Eye (tissue), 1 donor: ENCODE data around the gene CCDC80.

Experiments used
- DNase-seq: peaks from one replicate; pipeline ENCODE4 v3.0.0-alpha.2; 2015

CCDC80 gene

GRCh38 chr3:112654979-112655378, 14.0 kb upstream of the CCDC80 start:
- no peak for DNase-seq

GRCh38 chr3:112654492-112654891, 13.5 kb upstream of the CCDC80 start:
- DNase-seq, result no peak

GRCh38 chr3:112653881-112654300, 12.9 kb upstream of the CCDC80 start:
- DNase-seq, result no peak

- DNase-seq, result no peak
Measured at GRCh38 chr3:112653209-112653871, 12.4 kb upstream of the CCDC80 start.

DNA sequence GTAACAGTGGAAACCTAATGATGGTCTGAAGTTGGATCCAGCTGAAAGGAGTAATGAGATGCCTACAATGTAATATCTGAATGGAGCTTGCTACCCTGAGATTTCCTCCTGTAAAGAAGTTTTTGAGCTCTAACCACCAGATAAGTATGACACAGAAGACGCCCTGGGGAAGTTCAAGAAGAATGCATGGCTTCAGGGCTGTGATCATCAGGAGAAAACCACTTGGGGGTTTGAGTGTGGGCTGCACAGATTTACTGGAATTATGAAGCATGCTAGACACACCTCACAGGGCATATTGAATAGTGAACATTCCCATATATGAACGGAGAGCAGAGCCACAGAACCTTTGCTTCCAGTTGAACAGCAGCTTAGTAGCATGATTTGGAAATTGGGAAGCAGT, 10.6 kb upstream of the CCDC80 start:
- no peak for DNase-seq

GRCh38 chr3:112651071-112651470, 10.1 kb upstream of the CCDC80 start:
- DNase-seq, result no peak

DNA sequence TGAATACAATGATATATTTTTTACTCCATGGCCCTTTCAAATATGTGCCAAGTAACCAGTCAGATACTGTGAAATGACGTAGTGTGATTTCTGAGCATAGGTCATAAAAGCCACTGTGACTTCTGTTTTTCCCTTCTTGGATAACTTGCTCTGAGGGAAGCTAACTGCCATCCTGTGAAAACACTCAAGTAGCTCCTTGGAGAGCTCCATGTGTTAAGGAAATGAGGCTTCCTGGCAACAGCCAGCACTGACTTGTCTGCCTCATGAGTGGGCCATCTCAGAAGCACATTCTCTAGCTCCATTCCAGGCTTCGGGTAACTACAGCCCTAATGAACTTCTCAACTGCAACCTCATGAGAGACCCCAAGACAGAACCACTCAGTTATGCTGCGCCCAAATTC, 9.5 kb upstream of the CCDC80 start:
- DNase-seq, result no peak

DNA sequence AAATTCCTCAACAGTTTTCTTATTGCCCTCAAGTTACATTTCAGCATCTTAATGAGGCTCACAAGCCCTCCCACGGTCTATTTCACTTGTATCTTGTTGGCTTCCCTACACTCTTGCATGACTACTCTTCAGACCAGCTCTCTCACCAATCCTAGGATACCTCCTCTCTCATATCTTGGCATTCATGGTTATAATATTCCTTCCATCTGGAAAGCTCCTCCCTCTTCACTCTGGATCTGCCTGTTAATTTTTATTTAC, 8.5 kb upstream of the CCDC80 start:
- no peak for DNase-seq

DNA sequence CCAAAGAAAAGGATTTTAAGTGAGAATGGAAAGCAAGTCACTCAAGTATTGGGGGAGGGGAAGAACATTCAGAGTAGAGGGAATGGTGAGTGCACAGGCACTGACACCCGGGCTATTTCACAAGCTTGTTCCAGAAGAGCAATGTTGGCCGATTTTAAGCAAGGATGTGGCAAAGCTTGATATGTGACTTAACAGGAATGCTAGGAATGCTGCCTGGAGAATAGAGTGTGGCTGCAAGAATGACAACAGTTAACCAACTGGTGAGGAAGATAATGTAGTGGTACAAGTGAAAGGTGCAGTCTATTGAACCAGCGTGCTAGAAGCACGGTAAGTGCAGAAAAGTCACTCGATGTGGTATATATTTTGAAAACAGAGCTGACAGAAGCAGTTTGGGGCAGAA, 6.2 kb upstream of the CCDC80 start:
- peak; percentile 33 for DNase-seq

DNA sequence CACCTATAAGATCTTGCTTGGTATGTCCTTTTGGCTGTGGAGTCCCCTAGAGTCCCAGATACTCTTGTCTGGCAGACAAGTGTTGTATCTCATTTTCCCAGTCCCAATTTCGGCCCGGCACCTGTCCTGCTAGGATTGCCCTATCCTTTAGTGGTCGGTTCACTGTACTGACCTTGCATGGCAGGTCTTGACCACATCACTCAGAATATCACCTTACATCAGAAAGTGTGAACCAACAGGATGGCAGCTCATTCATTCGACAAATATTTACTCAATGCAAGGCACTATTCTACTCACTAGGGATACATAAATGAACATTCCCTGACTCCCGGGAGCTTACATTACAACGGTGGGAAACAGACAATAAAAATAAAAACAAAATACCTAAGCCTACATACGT, 5.7 kb upstream of the CCDC80 start:
- DNase-seq, result no peak

DNA sequence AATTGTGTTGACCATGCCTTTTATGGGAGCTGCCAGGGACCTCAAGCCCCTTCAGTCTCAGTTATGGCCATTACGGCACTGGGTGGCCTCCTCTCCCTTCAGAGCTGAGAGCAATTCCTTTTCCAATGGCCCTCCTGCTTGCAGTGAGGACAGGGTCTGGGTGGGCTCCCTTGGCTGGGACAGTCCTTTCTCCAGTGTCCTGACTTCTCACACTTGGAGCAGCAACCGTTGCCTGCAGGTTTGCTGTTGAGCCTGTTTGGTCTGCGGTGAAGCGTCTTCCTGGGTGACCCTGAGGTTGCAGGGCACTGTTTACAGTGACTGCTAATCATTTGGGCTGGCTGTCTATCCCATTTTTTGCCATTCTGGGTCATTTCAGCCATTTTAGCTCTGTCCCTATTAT, 3.5 kb upstream of the CCDC80 start:
- no peak for DNase-seq

GRCh38 chr3:112643621-112644240, 2.8 kb upstream of the CCDC80 start:
- DNase-seq, result peak; percentile 31

GRCh38 chr3:112642912-112643506, 2.1 kb upstream of the CCDC80 start:
- DNase-seq, result peak; percentile 96

GRCh38 chr3:112640276-112640929, 540 bp downstream of the CCDC80 start:
- peak; percentile 77 for DNase-seq

GRCh38 chr3:112639455-112640225, 1.3 kb downstream of the CCDC80 start:
- no peak for DNase-seq

GRCh38 chr3:112638327-112639020, 2.5 kb downstream of the CCDC80 start:
- no peak for DNase-seq

- no peak for DNase-seq
Measured at GRCh38 chr3:112637700-112638099, 3.2 kb downstream of the CCDC80 start.

DNA sequence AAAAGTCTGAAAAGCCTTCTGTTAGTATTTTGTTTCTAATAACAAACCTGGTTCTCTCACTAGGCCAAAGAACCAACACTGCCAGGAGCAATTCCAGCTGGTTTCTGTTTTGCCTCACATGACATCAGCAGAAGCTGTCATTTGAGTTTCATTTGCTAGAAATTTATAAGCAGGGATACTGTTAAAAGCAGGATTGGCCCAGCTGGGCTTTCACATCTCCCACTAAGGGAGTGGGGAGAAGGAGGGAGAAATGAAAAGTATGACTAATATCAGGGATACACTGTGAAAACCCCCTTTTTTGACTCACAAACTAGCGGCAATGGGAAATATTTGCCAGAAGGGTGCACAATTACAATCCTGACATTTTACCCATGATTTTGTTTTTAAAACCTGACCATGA, 5.3 kb downstream of the CCDC80 start:
- DNase-seq, result peak; percentile 58

DNA sequence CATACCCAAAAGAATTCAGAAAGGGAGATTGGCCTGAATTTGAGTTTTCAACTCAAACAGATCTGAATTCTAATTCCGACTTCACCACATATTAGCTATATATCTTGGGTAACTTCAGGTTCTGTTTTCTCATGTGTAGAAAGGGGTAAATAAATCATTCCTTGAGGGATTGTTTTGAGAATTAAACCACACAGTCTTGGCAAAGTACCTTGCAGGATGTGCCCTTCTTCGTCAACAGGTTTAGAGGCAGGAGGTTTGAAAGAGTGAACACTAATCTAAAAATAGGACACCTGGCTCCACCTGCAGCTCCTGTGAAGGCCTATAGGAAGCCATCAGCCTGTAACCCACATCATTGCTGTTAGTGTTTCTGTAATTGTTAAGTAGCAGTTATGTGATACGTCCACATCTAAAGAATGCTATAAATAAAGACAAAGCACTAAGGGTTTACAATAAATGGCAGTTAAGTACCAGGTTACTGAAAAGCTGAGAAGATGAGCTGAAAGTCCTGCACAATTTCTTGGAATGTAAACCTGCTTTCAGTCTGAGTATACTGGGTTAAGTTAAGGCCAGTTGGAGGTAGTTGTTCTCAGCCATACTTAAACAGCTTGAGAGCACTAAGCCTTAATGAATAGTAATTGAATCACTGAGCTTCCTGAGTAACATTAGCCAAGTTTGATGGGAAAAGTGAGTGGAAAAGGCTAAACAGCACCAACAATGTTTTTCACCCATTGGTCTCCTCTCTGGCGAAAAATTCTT, 6.0 kb downstream of the CCDC80 start:
- DNase-seq, result no peak

DNA sequence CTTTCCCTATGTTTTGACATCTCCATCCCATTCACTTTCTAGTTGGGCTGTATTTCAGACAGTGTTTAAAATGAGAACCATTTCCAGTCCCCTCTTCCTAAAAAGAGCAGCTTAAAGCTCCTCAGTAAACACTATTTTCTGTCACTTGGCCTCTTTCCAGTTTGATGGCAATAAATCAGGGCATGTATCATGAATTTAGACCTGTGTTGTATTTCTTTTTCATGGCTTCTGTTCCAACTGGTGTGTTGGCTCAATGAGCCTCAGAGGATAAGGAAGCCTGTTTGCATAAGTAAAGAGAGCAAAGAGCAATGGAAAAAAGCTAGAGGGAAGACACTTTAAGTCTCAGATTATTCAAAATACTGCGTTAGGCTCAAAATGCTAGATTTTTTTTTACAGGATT, 7.2 kb downstream of the CCDC80 start:
- no peak for DNase-seq

GRCh38 chr3:112633191-112633590, 7.8 kb downstream of the CCDC80 start:
- no peak for DNase-seq

GRCh38 chr3:112632596-112632995, 8.3 kb downstream of the CCDC80 start:
- DNase-seq, result no peak
